HG03159 (cell line): ENCODE results near the gene CELF2.

Experiments used
- ATAC-seq: cut with Tn5 transposase; IDR thresholded peaks from one replicate; pipeline ENCODE4 v1.9.1; 2021; ENCODE audit warnings: mild to moderate bottlenecking, moderate library complexity; ENCODE audit not compliant: unreplicated experiment

CELF2 gene

GRCh38 chr10:11262494-11263345, 245.0 kb downstream of the CELF2 start:
- no peak for ATAC-seq

- no peak for ATAC-seq
Measured at GRCh38 chr10:11263767-11264166, 246.1 kb downstream of the CELF2 start.

GRCh38 chr10:11264296-11265048, 246.8 kb downstream of the CELF2 start:
- no peak for ATAC-seq

- ATAC-seq = no peak
Measured at GRCh38 chr10:11265484-11265883, 247.8 kb downstream of the CELF2 start.

- no peak for ATAC-seq
Measured at GRCh38 chr10:11266426-11266825, 248.8 kb downstream of the CELF2 start.

GRCh38 chr10:11270135-11270857, 252.6 kb downstream of the CELF2 start:
- ATAC-seq = peak; percentile 72

- no peak for ATAC-seq
Measured at GRCh38 chr10:11270858-11271179, 253.1 kb downstream of the CELF2 start.

- no peak for ATAC-seq
Measured at GRCh38 chr10:11272915-11273389, 255.3 kb downstream of the CELF2 start.

- no peak for ATAC-seq
Measured at GRCh38 chr10:11274452-11274851, 256.8 kb downstream of the CELF2 start.

GRCh38 chr10:11275651-11276050, 258.0 kb downstream of the CELF2 start:
- no peak for ATAC-seq

GRCh38 chr10:11276449-11276990, 258.8 kb downstream of the CELF2 start:
- no peak for ATAC-seq

GRCh38 chr10:11279314-11279713, 261.6 kb downstream of the CELF2 start:
- ATAC-seq = no peak

GRCh38 chr10:11280187-11280932, 262.7 kb downstream of the CELF2 start:
- ATAC-seq = no peak

- ATAC-seq = no peak
Measured at GRCh38 chr10:11282156-11282555, 264.5 kb downstream of the CELF2 start.

GRCh38 chr10:11282661-11283060, 265.0 kb downstream of the CELF2 start:
- no peak for ATAC-seq

GRCh38 chr10:11284291-11285085, 266.8 kb downstream of the CELF2 start:
- ATAC-seq = no peak

- ATAC-seq = no peak
Measured at GRCh38 chr10:11285171-11285570, 267.5 kb downstream of the CELF2 start.

- ATAC-seq = peak; percentile 76
Measured at GRCh38 chr10:11286261-11286852, 268.7 kb downstream of the CELF2 start.

GRCh38 chr10:11288302-11288701, 270.6 kb downstream of the CELF2 start:
- ATAC-seq = no peak
